Left hindlimb (tissue), 1 donor: Measurements from ENCODE around the gene OR9Q2.
"Not testable (repeated sequence)": the region's sequence is repeated elsewhere in the genome, so short reads cannot be mapped to it uniquely, and the experiment has no call there.

ENCODE experiments used
- DNase-seq: peaks from one replicate; pipeline ENCODE4 v3.0.0-alpha.2; 2018

The OR9Q2 gene

GRCh38 chr11:58188770-58189169 lies at the start of gene OR9Q2:
Gene OR9Q2, plus strand, starts transcription at chr11:58189070. Its CDS starts 1,421 bp downstream, at chr11:58190491.
- DNase-seq, result no peak

- no peak for DNase-seq
Observed at GRCh38 chr11:58142761-58143160, 46.1 kb upstream of the OR9Q2 start.

- DNase-seq, result no peak
Observed at GRCh38 chr11:58152781-58153180, 36.1 kb upstream of the OR9Q2 start.

GRCh38 chr11:58164389-58164788 lies 24.5 kb upstream of the OR9Q2 start:
- DNase-seq, result no peak

- DNase-seq, result no peak
Observed at GRCh38 chr11:58164990-58165389, 23.9 kb upstream of the OR9Q2 start.

- no peak for DNase-seq
Observed at GRCh38 chr11:58165504-58166106, 23.3 kb upstream of the OR9Q2 start.

- DNase-seq, result no peak
Observed at GRCh38 chr11:58177409-58178054, 11.3 kb upstream of the OR9Q2 start.

GRCh38 chr11:58178444-58178843 lies 10.4 kb upstream of the OR9Q2 start:
- no peak for DNase-seq

GRCh38 chr11:58179648-58180047 lies 9.2 kb upstream of the OR9Q2 start:
- DNase-seq, result no peak

GRCh38 chr11:58186938-58187337 lies 1.9 kb upstream of the OR9Q2 start:
- no peak for DNase-seq

GRCh38 chr11:58192229-58192628 lies 3.4 kb downstream of the OR9Q2 start:
- DNase-seq, result no peak

- no peak for DNase-seq
Observed at GRCh38 chr11:58193391-58193790, 4.5 kb downstream of the OR9Q2 start.

- no peak for DNase-seq
Observed at GRCh38 chr11:58195939-58196338, 7.1 kb downstream of the OR9Q2 start.

- no peak for DNase-seq
Observed at GRCh38 chr11:58199271-58199670, 10.4 kb downstream of the OR9Q2 start.

GRCh38 chr11:58204042-58204441 lies 15.2 kb downstream of the OR9Q2 start, which contains the start of gene OR1S2:
Gene OR1S2, minus strand, starts transcription at chr11:58204142. Its CDS starts 0 bp downstream, at chr11:58204142.
- DNase-seq, result no peak

- not testable (repeated sequence) for DNase-seq
Observed at GRCh38 chr11:58212420-58212819, 23.6 kb downstream of the OR9Q2 start, which contains the start of gene OR1S1. Gene OR1S1, plus strand, starts transcription at chr11:58212720.

GRCh38 chr11:58216476-58216875 lies 27.6 kb downstream of the OR9Q2 start:
- no peak for DNase-seq

- DNase-seq, result no peak
Observed at GRCh38 chr11:58222721-58223120, 33.9 kb downstream of the OR9Q2 start.

- DNase-seq, result no peak
Observed at GRCh38 chr11:58227956-58228615, 39.2 kb downstream of the OR9Q2 start.
